Measurements from ENCODE around the gene KLHDC4.
"Not testable (repeated sequence)": the region's sequence is repeated elsewhere in the genome, so short reads cannot be mapped to it uniquely, and the experiment has no call there.

Gene KLHDC4

DNA sequence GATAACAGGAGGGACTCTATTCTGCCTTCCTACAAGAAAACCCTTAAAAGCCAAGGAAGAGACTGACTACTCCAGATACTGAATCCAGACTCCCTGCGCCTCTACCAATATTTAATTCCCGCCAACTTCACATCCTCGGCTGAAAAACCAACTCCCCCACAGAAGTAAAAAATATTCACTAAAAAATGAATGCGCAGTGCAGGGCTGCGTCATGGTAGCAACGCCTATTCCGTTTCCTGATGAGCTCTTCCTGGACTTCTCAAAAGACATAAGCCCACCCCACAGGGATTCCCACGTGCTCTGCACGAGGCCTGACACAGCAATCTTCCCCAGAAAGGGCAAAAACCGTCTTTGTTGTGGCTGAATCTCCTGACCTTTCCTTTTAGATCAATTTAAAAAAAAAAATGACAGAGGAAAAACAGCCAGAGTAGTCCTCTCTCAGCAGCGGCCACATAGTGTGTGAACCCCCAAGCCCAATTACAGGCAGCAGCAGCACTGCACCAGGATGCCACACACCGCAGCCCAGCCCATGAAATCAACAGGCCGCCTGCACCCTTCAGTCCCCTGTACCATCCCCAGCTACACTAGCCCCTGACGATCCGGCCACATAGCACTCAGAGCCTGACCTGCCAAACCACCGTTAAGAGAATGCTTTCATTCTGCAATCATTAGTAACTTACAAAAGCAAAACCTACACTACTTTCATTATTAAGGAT is 23.9 kb downstream of the KLHDC4 start:
- DNase-seq: no peak

DNA sequence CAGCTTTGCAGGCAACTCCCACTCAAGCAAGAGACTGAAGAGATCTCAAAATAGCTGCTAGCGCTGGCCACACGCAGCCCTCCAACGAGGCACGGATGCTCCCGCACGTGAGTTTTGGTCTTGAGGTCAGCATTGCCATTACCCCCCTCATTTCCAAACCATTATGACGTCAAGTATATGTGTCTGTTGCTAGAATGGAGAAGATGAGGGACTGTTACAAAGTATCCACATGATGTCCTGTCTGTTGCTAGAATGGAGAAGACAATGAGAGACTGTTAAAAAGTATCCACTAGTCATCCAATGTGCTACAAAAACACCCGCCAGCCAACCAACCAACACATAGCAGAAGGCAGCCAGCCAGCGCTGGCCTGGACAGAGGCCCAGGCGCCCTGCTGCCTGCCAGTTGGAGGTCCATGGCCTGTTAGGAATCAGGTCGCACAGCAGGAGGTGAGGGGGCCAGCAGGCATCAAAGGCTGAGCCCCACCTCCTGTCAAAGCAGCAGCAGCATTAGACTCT is 24.8 kb downstream of the KLHDC4 start:
- no peak for DNase-seq

- DNase-seq: no peak
These were observed 25.3 kb downstream of the KLHDC4 start for GRCh38 chr16:87740441-87740840.

DNA sequence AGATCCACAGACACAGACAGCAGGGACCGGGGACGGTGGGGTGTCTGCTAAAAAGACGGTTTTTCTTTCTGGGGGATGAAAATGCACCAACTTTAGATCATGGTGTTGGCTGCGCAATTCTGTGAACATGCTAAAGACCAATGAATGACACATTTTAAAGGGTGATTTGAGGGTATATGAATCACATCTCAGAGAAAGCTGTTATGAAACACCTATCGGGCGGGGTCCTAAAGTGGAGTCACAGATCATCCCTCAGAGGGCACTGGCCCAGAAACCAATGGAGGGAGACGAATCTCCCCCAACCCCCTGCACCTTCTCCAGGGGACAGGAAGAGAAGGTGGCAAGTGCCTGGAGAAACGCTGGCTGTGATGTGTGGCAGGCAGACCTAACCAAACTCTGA is 26.0 kb downstream of the KLHDC4 start:
- no peak for DNase-seq

- DNase-seq: no peak
These were observed 29.8 kb downstream of the KLHDC4 start for GRCh38 chr16:87736008-87736382.

DNA sequence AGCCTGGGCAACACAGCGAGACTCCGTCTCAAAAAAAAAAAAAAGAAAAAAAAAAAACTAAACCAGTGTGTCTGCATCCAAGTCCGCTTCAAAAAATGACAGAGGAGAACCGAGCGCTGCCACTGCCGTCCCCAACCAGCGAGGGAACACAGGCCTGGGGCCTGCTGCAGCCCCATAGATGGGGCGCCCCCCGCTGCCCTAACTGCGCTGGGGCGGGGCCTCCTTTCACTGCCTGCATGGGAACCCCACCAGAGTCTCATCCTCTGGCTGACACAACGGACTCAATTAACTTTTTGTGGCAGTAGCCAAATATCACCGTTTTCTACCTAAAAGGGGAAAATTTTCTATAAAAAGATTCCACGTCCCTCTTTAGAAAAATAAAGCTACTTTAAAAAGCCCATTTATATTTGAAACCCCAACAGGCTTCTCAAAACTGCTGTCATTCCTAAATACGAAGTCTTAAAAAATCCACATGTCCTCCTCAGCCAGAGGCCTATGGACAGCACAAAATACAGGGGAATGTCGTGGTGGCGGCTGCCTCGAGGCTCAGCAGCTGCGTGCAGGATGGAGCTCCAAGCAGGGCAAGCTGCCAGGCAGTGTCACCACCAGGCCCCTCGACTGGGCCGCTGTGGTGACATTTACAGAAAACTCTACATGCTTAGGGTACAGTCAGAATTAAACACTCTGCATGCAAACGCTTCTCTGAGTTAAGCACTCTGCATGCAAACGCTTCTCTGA is 30.3 kb downstream of the KLHDC4 start:
- DNase-seq: no peak

GRCh38 chr16:87734644-87735043 is 31.1 kb downstream of the KLHDC4 start:
- DNase-seq: no peak

DNA sequence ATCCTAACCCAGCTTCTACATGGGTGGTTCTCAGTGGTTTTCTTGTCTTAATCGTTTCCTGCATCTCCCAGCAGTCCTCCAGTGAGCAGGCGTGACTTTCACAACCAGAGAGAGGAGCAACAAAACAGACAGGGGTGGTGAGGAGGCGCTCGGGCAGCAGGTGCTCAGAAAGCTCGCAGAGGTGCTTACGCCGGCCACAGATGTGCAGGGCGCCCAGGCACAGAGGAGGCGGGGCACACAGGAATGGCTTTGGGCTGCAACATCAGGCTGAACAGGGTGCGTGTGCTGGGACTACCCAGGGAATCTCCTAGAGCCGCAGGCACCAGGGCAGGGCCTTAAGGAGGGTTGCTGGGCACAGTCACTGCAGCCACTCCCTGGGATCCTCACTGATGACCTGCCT is 32.6 kb downstream of the KLHDC4 start:
- no peak for DNase-seq

- DNase-seq: no peak
These were observed 34.2 kb downstream of the KLHDC4 start for GRCh38 chr16:87731607-87732006.

DNA sequence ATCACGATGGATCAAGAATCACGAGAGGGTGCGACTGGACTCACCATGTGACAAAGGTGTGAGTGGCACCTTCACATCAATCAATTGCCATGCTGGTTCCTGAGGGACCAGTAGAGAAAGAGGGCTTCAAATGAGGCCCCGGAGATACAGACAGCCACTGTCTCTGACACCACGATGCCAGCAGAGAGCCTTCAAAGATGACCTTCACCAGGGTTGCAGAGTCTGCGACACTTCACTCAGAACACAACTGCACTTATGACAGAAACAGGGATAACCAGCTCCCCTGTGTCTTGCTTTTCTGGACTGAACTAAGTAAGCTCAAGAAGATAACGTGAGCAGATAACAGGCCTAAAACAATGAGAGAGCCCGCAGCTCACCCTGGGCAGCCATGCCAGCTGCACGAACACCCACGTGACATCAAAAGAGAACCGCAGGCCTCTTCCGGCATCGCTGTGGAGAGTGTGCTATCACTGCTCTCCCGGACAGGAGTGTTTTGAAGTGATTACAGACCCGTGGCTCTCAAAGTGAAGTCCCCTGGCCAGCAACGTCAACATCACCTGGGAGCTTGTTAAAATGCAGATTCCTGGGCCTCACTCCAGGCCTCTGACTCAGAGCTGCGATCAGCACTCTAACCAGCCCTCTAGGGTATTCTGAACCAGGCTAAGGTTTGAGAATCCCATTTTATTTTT is 36.4 kb downstream of the KLHDC4 start:
- DNase-seq: no peak

- no peak for DNase-seq
These were observed 37.8 kb downstream of the KLHDC4 start for GRCh38 chr16:87728026-87728425.

DNA sequence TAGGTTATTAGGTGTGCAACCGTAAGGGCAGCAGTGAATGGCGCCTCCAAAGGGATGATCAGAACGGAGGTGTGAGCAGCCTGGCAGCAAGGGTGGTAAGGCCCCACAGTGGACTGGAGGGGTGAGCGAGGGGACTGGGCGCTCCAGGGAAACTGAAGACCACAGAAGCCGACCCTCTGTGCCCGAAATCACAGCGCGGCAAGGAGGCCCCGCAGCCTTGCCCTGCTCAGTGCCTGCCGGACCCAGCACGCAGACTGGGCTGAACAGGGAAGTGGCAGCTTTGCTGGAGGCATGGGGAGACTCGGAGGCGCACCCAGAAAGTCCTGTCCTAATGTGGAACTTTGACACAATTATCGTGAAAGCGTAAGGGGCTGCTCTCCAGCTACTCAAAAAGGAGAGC is 38.4 kb downstream of the KLHDC4 start:
- no peak for DNase-seq

GRCh38 chr16:87726577-87726976 is 39.2 kb downstream of the KLHDC4 start:
- DNase-seq: not testable (repeated sequence)

DNA sequence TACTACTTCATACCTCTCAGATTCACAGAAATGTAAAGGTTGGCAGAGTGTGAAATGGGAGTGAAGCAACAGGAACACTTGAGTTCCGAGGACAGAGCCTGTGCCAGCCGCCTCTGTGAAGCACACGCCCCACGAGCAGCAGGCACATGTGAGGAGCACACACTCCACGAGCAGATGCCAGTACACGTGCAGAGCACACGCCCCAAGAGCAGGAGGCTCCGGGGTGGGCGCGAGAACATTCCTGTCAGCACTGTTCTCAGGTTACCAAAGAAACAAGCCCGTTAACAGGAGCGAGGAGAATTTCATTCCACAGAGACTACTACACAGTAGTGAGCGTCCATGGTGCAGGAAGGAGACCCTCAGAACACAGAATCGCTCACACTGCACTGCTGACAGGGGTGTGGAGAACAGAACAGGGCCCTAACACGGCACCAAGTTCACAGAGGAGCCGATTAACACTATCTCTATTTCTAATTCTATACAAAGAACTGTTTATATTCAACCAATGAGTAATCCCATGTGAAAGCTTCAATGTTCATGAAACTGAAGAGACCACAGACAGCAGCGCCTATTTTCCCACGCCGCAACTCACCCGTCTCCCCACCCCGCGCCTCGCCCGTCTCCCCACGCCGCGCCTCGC is 40.1 kb downstream of the KLHDC4 start:
- no peak for DNase-seq

DNA sequence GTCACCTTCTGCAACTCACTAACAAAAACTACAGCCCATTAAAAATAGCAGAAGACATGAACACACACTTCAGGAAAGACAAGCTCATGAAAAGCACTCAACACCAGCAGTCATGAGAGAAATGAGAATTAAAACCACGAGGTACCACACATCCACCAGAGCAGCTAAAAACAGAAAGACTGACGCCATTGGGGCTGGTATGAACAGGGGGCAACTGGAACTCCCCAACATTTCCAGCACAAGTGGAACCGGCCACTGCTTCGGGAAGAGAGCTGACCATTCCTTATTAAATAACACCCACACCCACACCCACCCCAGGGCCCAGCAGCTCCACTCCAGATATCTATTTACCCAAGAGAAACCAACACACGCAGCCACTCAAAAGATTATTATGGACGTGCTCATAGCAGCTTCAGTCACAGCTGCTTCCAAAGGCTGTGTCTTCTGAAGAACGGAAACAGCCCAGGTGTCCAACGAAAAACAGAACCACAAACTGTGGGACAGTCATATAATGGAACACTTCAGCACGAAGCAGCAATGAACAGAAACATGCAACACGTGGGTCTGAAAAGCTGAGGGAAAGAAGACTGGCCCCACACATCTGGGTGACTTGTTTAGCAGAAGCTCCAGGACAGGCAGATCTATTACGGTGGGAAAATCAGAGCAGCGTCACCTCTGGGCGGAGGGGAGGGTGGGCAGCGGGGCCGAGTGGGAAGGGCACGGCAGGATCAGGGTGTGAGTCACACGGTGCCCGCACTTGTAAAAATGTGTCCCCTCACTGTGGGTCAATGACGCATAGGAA is 41.1 kb downstream of the KLHDC4 start:
- no peak for DNase-seq

DNA sequence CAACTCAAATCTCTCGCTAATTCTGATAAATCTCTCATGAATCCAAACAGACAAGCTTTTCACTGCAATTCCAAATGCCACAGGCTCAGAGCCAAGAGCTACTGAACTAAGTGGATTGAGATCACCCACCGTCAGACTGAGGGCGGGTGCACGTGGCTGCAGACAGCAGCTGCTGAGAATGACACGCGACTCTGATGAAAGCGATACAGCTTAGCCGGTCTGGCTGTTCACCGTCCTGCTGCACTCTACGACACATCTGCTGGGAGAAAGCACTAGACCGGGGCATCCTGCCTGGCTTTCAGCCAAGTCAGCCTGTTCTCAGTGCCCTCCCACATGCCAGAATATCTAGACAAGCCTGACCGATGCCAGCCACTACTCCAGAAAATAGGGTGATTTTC is 42.6 kb downstream of the KLHDC4 start:
- DNase-seq: no peak

DNA sequence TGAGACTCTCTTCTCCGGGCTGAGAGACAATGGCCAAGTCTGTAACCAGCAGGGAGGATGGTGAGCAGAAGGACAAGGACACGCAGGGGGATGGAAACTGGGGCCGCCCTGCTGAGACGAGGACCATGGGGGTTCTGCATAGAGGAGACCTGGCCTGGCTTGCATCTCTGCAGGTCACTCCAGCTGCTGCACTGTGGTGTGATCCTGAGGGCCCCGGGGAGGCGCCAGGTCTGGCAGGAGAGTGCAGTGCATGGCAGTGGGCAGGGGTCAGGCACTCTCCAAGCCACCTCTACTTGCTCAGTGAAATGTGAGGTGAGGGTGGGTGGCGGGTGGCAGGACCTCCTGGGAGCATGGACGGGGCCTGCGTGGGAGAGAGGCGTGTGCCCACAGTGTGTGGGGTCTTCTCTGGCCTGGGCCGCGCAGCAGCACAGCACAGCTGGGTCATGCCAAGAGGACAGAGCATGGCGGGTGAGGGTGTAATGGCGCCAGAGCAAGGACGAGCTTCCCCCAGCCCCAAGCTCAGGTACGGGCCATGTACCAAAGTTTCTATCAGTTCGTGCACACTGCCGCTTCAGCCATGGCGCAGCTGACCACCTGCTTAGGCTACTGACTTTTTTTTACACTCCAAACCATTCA is 43.1 kb downstream of the KLHDC4 start:
- no peak for DNase-seq

DNA sequence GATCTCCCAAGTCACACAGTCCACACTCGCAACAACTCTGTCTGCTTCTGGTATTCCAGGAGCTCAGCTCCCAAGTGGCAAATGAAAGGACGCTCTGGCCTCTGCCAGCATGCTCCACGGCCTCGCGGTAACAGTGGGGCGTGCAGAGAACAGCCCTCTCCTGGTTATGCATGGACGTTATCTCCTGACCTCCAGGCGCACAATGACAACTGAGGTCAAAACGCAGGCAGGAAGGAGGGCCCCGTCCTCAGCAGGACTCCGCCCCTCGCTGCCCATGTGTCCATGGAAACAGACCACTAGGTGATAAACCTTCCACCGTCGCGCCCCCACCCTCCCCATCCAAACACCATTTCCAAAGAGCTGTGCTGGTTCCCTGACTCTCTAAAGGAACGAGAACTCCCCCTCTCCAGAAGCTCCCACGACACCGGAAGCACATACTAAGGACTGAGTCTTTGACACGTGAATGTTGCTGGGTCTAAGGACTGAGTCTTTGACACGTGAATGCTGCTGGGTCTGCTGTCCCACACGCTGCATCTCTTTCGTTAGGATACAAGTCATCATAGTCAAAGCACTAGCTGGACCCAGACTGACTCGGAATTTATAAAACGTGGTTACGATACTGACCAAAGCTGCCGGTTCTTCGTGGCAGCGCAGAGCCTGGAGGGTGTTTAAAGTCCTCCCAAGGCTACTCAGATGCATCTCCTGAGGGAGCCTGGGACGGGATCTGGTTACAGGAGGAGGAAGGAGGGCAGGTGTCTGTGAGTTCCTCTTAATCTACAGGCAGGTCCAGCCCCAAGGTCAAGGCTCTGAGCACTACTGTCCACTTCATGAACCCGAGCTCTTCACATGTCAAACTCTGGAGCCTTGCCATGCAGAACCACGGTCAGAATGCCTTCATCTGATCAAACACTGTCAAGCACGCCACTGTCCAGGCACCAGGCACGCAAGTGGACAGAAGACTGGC is 43.9 kb downstream of the KLHDC4 start:
- no peak for DNase-seq

GRCh38 chr16:87720446-87720845 is 45.3 kb downstream of the KLHDC4 start:
- DNase-seq: no peak

DNA sequence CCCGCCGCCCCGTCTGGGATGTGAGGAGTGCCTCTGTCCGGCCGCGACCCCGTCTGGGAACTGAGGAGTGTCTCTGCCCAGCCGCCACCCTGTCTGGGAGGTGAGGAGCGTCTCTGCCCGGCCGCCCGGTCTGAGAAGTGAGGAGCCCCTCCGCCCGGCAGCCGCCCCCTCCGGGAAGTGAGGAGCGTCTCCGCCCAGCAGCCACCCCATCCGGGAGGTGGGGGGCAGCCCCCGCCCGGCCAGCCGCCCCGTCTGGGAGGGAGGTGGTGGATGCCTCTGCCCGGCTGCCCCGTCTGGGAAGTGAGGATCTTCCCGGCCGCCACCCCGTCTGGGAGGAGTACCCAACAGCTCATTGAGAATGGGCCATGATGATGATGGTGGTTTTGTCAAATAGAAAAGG is 47.0 kb downstream of the KLHDC4 start:
- not testable (repeated sequence) for DNase-seq

- DNase-seq: no peak
These were observed 50.1 kb downstream of the KLHDC4 start for GRCh38 chr16:87715658-87716057.

Measured in activated gamma-delta T cell treated with Interleukin-2 at 50 U/mL for 16 hours (primary cell).